SK-N-MC (cell line): Measurements from ENCODE around the gene BCAR3.

ENCODE experiments used
- DNase-seq: peaks from one replicate; pipeline ENCODE4 v3.0.0-alpha.2; 2011; ENCODE audit warnings: low read depth, low spot score
- H3K27ac ChIP-seq: fragments of 200-600 bp; sonication (generic); 2 replicates; pipeline ENCODE4 v1.5.1; 2016; ENCODE audit warnings: mixed run types
- H3K36me3 ChIP-seq: fragments of 200-600 bp; sonication (generic); 2 replicates; pipeline ENCODE4 v1.6.1; 2017; ENCODE audit warnings: antibody characterized with exemption, low read length, mixed read lengths; ENCODE audit not compliant: insufficient read depth
- H3K4me3 ChIP-seq: fragments of 200-600 bp; sonication (generic); 2 replicates; pipeline ENCODE4 v1.5.1; 2016
- H3K9ac ChIP-seq: fragments of 200-600 bp; sonication (generic); 2 replicates; pipeline ENCODE4 v1.8.0; 2017; ENCODE audit warnings: mixed run types, mixed read lengths; ENCODE audit not compliant: insufficient read length
- H3K9me3 ChIP-seq: fragments of 200-600 bp; sonication (generic); 2 replicates; pipeline ENCODE4 v1.6.1; 2017; ENCODE audit warnings: low read depth, mild to moderate bottlenecking, antibody characterized with exemption, low read length, moderate library complexity, mixed read lengths
- EZH2 ChIP-seq: fragments of 200-600 bp; sonication (generic); IDR thresholded peaks from one replicate; pipeline ENCODE4 v1.6.1; 2017; ENCODE audit warnings: antibody characterized with exemption
- FOXP2 ChIP-seq: optimal IDR thresholded peaks from 2 replicates; pipeline ENCODE3; 2011; ENCODE audit warnings: mild to moderate bottlenecking, moderate library complexity; ENCODE audit not compliant: insufficient read depth; ENCODE audit errors: extremely low read length, control extremely low read depth
- POLR2AphosphoS5 ChIP-seq: IDR thresholded peaks from 2 replicates; pipeline ENCODE4 v1.6.1; 2012; ENCODE audit warnings: mild to moderate bottlenecking, low read depth, low read length, borderline replicate concordance

BCAR3 gene

DNA sequence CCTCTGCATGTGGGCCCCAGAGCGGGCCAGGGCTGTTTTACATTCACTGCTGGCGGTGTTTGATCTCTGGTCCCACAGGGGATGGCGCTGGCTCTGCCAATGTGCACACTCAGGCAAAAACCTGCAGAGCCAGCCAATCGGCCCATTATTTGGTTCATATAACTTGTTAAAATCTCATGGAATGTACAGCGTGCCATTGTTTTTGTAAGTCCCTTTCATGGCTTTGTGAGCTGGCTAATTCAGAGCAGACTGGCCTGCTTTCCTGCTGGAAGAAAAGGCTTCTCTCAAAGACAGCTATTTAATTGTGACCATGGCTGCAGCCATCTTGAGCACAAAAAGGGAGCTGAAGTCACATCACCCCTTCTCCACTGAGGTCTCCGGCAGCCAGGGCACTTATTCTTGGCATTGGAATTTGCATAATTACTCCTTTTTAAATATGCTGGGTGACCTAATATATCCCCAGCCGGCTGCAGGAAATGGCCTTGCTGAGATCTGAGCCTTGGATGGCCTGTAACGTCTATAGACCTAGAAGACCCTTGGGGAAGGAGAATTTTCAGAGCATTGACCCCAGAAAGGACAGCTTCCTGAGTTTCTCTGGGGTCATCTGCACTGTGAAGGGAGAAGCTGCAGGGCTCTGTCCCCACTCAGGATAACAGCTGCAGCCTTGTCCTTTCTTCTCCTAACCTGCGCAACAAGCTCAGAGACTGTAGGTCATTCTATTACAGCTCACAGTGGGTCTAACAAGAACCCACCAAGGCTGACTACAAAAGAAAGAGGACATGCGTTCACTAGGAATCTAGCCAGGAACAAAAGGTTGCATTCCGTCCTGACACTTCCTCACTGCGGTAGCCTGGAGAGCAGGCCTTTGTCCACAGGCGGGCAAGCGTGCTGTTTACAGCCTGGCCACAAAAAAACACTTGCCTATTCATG is 45.8 kb downstream of the BCAR3 start:
- no peak overlapping the region for H3K27ac ChIP-seq
- no peak for TF ChIP-seq POLR2AphosphoS5
- TF ChIP-seq EZH2 = no peak
- no peak for TF ChIP-seq FOXP2
- DNase-seq = no peak
- no peaks in the 10 kb centered on the region for H3K9me3 ChIP-seq
- no peak overlapping the region for H3K4me3 ChIP-seq
- H3K36me3 ChIP-seq = no peaks in the 10 kb centered on the region
- no peak overlapping the region for H3K9ac ChIP-seq

DNA sequence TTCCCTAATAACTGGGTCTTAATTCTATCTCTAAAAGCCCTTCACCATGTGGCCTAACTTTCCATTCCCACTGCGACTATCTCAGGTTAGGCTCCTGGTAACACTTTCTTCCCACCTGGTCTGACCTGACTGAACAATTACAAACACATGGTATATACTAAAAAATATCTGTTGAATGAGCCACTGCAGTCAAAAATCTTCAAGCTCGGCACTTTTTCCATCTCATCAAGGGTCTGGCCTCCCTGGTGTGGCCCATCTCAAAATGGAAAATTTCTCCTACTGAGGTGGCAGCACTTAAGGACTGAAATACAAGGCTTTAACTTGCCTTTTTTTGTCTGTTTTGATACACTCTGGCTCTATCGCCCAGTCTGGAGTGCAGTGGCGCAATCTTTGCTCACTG is 48.3 kb downstream of the BCAR3 start:
- H3K9me3 ChIP-seq = no peaks in the 10 kb centered on the region
- no peak overlapping the region for H3K4me3 ChIP-seq
- H3K9ac ChIP-seq = no peak overlapping the region
- no peaks in the 10 kb centered on the region for H3K36me3 ChIP-seq
- DNase-seq = no peak
- no peak for TF ChIP-seq EZH2
- TF ChIP-seq POLR2AphosphoS5 = no peak
- no peak for TF ChIP-seq FOXP2
- no peak overlapping the region for H3K27ac ChIP-seq

DNA sequence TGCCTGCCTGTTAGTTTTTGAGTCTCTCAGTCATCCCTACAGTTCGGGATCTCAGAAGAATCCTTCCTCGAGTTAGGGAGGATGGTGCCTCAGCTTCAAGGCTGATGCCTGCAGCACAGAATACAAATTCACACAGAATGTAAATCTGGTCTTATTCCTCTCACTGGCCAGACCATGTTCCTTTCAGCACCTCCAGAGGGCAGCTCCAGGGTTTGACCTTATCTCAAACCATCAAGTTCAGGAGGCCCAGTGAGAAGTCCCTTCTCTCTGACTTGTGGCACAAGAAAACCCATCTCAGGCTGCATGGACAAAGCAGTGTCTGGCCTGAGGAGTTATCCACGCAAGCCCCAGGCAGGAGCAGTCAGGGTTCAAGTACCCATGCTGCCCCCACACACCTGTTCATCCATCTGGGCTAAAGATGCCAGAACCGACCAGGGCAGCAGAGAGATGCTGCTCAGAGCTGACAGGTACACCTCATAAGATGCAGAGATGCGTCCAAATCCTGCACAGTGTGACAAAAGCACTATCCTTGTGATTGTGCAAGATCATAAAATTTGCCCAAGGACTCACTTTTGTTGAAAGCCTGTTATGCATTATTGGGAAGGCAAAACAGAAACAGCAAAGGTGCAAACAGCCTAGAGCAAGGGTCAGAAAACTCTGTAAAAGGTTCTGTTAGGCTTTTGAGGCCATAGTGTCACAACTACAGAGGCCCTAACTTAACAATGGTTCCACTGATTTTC is 49.8 kb downstream of the BCAR3 start:
- no peak for DNase-seq
- Histone ChIP-seq H3K9ac (no peak overlapping the region), H3K27ac (no peak overlapping the region), H3K36me3 (no peaks in the 10 kb centered on the region), H3K9me3 (no peaks in the 10 kb centered on the region), H3K4me3 (no peak overlapping the region)
- TF ChIP-seq POLR2AphosphoS5 (no peak), EZH2 (no peak), FOXP2 (no peak)

DNA sequence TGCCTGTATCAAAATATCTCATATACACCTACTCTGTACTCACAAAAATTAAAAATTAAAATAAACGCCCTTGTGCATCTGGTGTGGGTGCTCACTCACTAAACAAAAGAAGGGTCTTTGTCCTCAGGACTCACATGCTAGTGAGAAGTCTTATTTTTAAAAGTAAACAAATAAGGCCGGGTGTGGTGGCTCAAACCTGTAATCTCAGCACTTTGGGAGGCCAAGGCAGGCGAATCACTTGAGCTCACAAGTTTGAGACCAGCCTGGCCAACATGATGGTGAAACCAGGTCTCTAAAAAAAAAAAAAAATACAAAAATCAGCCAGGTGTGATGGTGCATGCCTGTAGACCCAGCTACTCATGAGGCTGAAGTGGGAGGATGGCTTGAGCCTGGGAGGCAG is 51.5 kb downstream of the BCAR3 start:
- TF ChIP-seq POLR2AphosphoS5 (no peak), EZH2 (no peak), FOXP2 (no peak)
- Histone ChIP-seq H3K36me3 (no peaks in the 10 kb centered on the region), H3K4me3 (no peak overlapping the region), H3K9ac (no peak overlapping the region), H3K9me3 (no peaks in the 10 kb centered on the region), H3K27ac (no peak overlapping the region)
- no peak for DNase-seq

DNA sequence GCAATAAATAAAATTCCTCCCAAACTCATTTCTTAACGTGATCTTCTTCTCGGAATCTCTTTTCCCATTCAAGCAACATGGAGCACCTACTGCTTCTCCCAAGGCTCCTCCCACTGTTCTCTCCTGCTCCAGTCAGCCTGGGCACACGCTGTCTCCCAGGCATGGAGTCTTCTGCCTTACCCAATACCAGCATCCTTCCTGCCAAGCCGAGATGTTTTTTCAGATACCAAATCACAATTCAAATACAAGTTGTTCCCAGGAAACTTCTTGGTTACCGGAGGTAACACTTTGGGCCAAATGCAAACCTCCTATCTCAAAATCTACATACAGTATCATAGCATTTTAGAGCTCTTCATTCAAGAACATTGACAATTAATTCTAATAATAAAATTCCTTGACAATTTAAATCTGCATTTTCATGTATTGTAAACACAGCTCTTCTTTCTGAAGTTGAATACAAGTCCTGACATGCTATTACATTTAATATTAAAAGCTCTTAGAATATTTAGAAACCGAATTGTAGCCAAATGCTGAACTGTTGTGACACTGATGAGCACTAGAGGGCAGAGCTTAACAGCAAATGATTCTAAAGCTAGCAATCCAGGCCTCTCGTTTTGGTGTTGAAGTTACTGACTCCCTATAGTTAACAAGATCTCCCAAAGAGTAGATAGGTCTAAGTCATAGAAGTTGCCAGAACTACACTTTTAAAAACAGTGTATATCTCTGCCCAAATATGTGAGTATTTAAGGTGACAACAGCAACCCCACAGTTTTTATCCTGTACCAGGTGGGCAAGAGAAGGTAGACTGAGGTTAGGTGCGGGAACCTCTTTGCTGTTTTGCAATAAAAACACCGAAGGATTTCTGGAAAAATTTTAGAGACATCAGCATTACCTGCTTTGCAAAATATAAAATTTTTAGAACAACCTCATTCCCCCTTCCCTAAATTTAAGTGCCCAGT is 52.3 kb downstream of the BCAR3 start:
- Histone ChIP-seq H3K36me3 (no peaks in the 10 kb centered on the region), H3K4me3 (no peak overlapping the region), H3K27ac (no peak overlapping the region), H3K9me3 (no peaks in the 10 kb centered on the region), H3K9ac (no peak overlapping the region)
- peak; percentile 58 for DNase-seq
- TF ChIP-seq POLR2AphosphoS5 = no peak
- no peak for TF ChIP-seq EZH2
- TF ChIP-seq FOXP2 = no peak

DNA sequence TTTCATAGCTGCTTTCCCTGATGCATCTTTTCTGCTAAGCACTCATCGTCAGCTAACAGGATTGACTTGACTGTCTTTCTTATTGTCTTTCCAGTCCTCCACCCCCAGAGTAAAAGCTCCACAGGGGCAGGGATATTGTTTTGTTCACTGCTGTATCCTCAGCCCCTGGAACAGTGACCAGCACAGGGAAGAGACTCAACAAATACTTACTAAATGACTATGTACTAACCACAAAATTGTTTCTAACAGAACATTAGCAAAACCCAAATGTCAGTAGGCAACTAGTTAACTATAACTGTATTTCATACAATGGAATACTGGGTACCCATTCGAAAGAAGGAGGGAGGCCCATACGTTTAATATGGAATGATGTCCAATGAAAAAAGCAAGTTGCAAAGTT is 53.0 kb downstream of the BCAR3 start:
- Histone ChIP-seq H3K27ac (no peak overlapping the region), H3K9me3 (no peaks in the 10 kb centered on the region), H3K9ac (no peak overlapping the region), H3K36me3 (no peaks in the 10 kb centered on the region), H3K4me3 (no peak overlapping the region)
- TF ChIP-seq POLR2AphosphoS5 (no peak), EZH2 (no peak), FOXP2 (no peak)
- no peak for DNase-seq

DNA sequence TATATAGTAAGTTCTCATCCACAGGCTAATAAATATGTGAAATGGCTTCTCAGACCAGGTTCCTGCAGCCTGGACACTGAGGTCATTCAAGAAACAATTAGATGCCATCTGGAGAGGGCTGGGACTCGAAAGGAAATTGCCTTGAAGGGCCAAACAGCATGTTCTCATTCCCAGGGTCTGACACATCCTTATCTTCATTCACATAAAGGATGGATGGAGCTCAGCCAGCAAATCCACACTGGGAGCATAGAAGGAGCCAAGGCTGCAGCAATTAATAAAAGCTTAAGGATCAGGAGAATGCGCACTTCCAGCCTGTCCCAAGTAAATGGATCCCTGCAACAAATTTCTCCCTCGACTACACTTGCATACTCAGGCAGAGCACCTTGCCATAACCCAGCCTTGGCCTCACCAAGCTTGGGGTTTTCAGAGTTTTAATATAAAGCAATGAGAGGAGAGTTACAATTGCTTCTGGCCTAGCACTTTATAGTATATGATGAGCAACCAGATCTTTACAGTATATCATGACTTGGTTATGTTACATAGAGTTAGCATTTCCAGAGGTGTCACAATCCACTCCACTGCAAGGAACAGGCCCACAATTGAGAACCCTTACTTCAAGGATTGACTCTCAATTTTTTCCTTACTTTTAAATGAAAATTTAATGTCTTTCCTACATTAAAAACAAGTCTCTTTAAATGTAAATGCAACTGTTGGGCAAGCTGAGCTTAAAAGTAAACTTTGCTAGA is 55.9 kb downstream of the BCAR3 start:
- DNase-seq = no peak
- no peak overlapping the region for H3K27ac ChIP-seq
- no peak overlapping the region for H3K4me3 ChIP-seq
- TF ChIP-seq EZH2 (no peak), FOXP2 (no peak), POLR2AphosphoS5 (no peak)
- H3K36me3 ChIP-seq = no peaks in the 10 kb centered on the region
- H3K9ac ChIP-seq = no peak overlapping the region
- no peaks in the 10 kb centered on the region for H3K9me3 ChIP-seq
